Measurements from ENCODE around the gene AK5.
"Not testable (repeated sequence)": the region's sequence is repeated elsewhere in the genome, so short reads cannot be mapped to it uniquely, and the experiment has no call there.

AK5 gene

DNA sequence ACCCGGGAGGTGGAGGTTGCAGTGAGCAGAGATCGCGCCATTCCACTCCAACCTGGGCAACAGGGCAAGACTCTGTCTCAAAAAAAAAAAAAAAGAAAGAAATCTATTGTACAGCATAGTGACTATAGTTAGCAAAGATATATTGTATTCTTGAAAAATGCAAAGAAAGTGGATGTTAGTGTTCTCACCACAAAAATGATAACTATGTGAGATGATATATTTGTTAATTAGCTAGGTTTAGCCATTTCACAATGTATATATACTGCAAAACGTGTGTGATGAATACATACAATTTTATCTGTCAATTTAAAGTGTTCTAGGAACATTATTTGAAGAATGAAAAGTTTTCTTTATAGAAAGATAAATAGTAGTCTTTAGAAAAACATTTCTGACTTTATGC is 179.9 kb downstream of the AK5 start:
- no peak for DNase-seq

DNA sequence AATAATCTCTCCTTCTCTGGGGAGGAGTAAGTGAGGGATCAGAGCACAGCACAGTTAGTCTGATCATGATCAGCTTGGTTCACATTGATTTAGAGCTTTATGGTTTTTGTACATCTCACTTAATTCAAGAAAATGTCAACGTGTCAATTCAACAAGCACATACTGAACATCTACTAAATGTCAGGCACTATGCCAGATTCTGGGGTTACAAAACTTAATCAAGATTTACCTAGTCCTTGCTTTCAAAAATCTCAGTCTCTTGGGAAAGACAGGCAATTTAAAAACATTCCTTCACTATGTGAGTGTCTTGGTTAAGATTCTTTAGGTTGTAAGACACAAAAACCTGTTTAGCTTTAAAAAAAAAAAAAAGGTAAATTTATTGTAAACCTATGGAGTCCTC is 181.4 kb downstream of the AK5 start:
- DNase-seq: no peak

DNA sequence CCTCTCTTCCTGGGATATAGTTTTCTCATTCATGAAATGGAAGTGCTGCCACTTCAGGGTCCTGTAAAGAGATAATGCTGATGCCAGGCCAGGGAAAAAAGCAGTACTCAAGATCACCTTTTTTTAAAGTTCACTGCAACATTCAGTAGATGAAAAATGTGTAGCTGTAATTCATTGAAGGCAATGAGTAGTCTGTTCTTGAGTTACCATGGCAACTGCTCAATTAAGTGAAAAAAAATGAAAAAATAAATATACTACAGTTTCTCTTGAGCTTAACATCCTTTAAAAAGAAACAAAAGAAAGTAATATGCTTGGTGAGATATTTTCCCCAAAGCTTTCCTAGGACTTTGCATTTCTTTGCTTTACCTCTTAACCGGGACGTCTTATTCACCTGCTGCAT is 183.3 kb downstream of the AK5 start:
- no peak for DNase-seq

DNA sequence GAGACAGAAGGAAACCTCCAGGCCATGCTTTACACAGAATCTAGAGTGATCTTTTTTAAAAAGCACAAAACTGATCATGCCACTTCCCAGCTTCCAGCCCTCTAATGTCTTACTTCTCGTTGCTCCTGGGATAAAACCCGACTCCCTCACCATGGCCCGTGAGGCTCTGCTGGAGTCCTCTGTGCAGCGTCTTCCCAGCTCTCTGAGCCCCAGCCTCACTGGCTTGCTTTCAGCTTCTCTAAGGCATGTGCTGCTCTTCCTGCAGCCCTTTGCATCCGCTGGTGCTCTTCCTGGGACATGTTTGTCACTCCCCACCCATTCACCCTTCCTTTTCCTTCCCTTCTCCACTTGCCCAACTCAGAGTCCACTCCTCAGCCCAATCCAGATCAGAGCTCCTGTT is 184.1 kb downstream of the AK5 start:
- DNase-seq: no peak

DNA sequence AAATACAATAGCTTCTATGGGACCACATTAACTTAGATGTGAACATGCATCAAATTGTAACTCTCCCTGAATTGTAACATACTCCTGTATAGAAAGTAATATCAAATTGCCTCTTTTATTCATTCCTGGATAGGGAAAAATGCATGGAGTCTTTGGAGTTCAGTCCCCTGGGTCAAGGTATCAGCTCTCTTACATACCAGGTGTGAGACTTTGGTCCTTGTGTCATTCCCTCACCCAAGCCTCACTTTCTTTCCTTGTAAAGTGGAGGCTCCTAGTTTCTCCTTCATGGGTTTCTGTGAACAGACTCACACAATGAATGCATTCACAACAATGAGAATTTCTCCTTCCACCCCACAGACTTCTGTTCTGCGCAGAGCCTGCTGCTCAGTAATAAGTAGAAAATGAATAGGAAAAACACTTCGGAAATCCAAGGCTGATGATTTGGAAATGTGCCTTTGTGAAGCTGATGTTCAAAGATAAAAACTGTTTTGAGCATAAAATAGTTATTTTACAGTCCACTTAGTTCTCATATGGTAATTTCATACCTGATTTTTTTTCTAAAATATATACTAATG is 185.3 kb downstream of the AK5 start:
- DNase-seq: no peak

DNA sequence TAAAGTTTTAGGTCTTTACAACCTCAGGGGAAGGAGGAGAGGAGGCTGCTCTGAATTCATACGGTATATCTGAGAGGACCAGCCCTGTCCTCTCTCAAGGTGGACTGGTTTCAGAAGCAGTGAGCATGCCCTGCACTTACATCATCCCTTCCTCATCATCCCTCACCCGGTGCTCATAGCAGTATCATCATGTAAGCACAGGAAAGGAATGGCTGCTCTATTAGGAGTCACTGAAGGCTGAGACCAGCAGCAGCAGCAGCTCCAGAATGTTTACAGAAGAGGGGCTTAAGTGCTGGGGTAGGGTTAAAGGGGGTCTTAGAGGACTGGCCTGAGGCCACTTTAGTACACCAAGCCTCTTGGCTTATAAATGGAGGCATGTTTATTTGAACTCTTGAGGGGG is 185.9 kb downstream of the AK5 start:
- no peak for DNase-seq

DNA sequence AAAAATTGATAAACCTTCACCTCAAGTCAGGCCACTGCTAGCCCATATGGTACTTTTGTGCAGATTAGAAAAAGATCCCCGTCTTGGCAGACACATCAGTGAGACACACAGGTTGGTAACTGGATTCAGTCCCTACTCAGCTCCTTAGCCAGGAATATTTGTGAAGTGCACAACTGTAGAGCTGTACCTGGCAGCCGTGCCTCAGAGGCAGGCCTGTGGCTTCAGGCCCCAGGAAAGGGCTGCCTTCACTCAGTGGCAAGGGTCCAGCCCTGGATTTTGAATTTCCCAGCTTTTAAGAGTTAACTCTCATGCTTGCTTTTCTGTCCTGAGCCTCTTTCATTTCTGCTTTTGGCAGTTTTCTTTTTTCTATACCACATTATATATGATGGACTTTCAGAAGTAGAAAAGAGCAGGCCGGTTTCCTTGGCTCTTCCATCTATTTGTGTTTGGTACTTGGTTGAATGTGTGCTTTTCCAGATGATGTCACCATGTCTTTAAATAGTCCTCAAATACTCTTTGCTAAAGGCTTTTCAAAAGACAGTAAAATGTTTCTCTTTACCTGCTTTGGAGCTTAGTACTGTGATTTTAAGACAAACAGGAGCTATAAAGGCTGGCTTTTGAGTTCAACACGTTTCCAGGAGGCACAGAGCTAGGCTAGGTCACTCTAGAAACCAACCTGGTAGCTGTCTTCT is 186.6 kb downstream of the AK5 start:
- no peak for DNase-seq

DNA sequence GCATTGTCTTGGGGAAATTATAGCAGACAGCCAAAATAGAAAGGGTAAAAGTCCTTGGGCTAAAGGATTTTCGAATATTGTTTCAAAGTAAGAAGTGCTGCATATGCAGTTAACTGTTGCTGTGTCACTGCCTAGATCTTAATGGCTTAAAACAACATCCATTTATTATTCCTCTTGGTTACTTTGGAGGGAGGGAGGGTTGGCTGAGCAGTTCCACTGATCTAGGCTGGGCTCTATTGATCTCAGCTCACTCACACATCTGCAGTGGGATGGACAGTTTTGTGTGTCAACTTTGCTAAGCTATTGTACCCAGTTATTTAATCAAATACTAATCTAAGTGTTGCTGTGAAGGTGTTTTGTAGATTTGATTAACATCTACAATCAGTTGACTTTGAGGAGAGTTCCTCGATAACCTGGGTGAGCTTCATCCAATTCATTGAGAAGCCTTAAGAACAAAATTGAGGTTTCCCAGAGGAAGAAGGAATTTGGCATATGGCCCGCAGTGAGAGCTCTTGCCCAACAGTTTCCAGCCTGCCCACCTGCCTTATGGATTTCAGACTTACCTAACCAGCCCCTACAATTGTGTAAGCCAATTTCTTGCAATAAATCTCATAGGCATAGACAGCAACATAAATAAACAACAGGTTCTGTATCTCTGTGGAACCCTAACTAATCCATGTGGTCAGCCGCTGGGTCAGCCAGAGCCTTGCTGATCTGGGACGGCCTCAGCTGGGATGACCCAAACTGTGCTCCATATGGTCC is 187.3 kb downstream of the AK5 start:
- DNase-seq: no peak

DNA sequence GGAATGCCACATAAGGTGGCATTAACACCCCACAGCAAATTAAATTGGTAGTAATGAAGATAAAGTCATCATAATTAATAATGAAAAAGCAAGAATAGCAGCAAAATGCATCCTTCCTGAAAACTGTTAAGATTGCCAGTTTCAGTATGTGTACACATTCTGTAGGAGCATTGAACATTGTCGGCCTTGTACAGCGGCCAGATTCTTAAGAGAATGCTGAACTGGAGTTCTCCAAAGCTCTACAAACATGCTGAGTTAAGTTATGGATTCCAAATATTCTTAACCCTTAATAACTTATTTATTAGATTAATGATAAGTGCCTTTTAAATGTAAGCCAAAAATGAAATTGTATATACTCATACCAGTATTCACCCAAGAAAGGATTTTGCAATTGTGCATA is 189.9 kb downstream of the AK5 start:
- DNase-seq: no peak

DNA sequence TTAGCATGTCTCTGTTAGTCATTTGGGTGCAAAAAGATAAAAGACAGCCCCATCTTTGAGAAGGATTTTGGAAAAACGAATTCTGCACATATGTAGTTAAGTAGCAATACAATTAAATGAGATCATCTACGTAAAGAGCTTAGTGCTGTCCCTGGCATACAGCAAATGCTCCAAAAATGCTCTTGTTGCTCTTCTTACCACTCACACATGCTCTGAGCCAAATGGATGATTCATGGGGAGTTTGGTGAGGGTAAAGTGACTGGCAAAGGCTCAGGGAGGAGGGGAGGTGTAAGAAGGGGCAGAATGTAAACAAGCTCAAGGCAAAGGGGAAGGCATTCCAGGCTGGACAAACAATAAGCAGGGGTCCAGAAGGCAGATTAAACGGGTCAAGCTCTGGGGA is 191.9 kb downstream of the AK5 start:
- DNase-seq: no peak

DNA sequence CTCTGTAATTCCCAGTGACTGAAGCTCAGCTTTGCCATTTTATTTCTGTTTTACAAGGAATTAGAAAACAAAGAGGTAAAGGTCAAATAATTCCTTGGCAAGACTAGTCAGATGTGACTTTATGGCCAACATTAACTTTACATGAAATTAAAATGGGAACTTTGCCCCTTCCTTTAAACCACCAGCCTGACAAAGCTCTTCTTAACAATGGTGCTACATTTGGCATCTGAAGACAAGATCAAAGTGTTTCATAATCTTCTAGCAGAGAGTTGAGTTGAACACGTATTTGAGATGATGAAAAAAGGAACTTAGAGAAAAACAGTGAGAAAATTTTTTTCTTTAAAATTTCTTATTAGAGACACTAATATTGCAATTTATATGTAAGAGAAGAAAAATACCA is 193.8 kb downstream of the AK5 start:
- DNase-seq: no peak

DNA sequence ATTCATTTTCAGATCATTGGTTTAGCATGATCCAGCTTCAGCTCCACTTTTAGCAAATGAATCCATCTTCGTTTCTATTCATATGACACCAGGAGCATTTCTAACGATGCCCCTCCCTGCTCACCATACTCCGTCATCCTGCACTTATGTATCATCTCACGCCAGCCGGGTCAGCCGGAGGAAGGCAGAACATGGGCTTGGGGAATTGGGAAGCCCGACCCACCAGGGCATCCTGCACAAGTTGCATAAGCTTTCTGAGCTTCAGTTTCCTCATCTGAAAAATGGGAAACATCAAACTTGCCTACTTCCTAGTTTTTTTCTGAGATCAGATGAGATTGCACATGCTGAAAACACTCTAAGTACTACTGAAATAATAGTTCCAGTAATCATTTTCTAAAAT is 194.7 kb downstream of the AK5 start:
- no peak for DNase-seq

DNA sequence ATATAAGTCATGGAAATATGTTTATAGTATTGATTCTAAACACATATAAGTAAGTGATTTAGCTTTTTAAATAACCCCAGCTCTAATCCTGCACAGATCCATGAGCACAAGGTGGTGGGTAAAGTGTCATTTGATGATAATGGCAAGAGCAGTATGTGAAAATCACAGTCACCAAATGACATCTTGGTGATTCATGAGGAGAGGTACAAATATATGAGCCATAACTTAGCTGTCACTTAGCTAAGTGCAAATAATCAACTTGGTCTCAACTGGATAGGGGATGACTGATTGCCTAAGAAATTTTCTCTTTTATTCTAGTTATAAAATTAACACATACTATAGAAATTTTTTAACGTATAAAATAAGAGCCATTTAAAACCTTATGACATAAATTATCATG is 202.5 kb downstream of the AK5 start:
- no peak for DNase-seq

DNA sequence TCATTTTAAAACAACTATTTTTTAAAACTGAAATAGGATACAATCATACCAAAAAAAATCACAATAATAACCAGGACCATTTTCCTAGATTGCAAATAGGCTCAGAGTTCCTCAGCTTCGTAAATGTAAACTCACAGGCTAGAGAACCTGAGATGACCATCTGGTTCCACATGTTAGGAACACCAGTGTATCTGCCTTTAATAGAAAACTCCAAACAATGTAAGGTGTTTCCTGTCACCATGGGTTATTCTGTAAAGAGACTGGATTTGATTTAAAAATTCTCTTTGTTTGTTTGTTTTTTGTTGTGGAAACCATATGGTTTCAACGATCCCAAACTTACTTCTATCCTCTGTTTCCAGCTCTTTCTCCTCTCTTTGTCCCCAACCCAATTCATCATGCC is 203.1 kb downstream of the AK5 start:
- no peak for DNase-seq

DNA sequence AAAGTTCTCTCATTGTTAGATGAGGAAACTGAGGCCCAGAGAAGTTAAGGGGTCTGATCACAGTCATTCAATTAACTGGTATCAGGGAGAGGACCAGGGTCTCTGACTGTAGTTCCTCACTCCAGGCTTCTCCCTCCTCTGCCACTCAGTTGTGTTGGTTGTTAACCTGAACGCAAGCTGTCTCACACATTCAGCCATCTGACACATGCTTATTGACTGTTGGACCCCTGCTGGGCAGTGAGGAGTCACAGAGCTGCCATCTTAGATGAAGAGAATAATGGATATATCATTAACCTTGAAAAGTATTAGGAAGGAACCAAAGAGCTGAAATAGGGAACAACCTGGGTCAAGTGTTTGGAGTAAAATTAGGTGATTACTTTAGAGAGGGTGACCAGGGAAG is 205.8 kb downstream of the AK5 start:
- DNase-seq: no peak

DNA sequence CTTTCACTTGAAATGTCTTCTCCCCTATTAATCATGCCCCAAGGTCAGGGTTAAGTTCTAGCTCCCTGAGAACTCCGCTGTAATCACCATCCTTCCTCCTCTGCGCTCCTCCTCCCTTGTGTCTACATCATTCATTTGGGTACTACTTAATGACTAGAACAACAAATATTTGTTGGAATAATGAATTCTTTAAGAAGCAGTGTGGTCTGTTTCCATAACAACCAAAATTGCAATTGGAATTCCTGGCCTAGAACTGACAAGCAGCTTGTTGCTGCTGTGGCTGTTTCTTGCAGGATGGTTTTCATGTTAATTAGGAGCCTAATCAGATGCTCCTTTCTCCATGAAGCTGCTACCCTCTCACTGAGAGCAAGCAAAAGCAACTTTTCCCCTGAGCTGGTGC is 208.1 kb downstream of the AK5 start:
- no peak for DNase-seq

DNA sequence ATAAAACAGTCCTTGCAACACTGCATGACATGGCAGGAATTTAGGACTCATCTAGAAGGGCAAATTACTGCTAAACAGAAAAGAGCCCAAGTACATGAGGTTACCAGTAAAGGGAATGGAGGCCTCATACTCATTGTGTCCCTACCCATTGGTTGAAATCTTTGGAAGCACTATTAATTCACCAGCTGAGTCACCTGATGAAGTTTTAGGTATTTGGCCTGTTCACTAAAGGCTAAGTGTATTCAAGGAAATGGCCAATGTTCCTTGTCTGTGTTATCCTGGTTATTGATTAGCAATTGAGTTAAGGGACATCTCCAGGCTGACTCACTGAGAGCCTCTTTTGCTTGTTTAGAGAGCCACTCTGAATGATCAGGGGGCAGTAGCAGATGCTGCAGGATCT is 212.2 kb downstream of the AK5 start:
- DNase-seq: no peak

DNA sequence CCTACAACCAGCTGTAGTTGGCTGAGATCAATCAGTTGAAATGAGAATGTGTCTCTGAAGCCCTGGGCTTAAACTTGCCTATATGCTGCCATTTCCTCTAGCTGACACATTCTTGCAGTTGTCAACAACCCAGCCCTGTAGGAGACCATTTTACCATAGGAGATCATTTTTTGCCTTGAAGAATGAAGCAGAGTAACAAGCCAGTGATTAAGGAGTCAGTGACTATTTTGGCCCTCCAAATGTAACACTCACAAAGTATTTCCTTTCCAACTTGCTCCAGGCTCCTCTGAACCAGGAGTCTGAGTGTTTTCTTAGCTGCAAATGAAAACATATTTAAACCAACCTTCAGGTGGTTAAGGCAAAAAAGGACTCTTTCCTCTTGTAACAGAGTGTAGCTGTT is 217.1 kb downstream of the AK5 start:
- DNase-seq: no peak

DNA sequence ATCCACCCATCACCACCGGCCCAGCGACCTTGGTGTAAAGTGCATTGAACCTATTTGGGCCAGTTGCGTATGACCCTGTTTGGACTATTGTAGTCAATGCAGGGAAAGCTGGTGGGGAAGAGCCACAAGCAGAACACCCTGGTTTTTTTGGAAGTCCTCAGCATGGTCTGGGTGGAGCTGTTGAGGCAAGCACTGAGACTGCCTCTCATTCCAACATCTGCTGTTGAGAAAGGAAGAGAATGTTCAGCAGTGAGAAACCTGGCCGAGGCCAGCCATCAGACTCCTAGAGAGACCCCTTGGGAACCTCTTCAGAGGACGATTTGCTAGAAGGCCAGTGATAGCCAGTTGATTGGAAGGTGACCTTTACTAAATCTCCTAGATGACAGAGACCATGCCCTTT is 217.6 kb downstream of the AK5 start:
- DNase-seq: no peak

DNA sequence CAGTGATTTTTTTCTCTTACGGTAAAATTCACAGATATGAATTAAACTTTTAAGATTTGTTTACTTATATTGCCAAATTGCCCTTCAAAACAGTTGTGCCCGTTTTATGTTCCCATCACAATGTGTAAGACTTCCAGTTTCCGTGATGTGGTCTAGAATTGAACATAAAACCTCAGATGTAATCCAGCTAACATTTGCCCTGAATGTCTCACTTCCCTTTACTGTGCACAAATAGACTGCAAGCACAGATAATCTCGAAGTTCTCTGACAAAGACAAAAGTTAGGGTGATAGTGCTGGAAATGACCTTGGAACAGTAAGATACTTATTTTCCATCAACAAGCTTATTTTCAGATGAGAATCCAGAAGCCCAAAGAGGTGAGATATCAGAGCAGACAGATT is 223.2 kb downstream of the AK5 start:
- DNase-seq: no peak

DNA sequence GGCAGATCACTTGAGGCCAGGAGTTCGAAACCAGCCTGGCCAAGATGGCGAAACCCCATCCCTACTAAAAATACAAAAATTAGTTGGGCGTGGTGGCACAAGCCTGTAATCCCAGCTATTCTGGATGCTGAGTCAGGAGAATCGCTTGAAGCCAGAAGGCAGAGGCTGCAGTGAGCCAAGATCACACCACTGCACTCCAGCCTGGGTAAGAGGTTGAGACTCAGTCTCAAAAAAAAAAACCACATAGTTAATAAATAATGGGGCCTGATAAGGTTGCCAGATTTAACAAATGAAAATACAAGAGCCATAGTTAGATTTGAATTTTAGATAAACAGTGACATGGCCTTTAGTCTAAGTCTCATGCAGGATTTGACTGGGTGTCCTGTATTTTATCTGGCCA is 225.0 kb downstream of the AK5 start:
- no peak for DNase-seq

DNA sequence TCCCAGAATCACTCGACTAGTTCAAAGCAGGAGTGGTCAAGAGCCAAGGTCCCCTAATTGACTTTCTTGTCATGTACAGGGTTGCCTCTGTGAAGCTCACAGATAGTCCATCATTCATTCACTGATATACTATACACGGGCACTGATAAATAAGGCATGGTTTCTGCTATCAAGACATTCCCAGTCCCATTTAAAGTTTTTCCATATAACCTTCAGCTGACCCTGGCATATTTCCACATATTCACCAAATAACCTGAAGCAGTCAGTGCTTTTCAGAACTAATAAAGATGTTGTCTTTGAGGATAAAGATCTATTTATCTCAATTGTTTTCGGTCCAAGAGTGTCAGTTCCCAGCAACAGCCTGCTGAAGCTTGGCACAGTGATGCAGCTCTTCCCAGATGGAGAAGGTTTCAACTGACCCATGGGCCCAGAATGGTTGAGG is 227.3 kb downstream of the AK5 start:
- DNase-seq: no peak

DNA sequence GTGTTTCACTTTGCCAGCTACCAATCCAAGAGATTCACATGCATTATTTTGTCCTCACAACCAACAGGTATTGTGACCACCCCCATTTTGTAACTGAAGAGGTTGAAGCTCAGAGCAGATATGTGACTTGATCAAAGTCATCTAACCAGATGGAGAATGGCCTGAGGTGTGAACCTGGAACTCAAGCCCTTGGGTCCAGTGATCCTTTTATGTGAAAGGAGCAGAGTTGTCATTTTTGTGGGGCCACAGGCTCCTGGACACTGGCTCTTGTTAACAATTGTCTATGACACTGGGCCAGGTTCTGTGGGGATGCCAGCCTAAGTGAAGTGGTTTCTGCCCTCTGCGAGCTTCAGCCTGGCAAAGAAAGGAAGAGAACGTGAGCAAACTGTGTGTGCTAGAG is 228.1 kb downstream of the AK5 start:
- no peak for DNase-seq

DNA sequence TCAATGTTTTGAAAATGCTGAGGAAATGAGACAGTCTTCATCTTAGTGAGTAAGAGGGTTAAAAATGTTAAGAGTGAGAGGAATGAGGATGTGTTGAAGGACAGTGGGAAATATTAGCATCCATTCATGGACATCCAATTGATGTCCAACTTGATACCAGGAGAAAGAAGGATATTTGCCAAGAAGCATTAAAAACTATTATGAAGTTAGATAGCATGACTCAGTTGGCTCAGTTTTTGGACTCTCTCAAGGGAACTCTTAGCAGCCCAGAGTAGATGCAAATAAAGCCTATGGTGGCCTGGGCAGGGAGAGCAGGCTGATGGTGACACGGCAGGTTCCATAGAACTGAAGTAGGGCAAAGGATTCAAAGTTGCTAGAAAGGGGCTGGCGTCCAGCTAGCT is 229.6 kb downstream of the AK5 start:
- DNase-seq: no peak

DNA sequence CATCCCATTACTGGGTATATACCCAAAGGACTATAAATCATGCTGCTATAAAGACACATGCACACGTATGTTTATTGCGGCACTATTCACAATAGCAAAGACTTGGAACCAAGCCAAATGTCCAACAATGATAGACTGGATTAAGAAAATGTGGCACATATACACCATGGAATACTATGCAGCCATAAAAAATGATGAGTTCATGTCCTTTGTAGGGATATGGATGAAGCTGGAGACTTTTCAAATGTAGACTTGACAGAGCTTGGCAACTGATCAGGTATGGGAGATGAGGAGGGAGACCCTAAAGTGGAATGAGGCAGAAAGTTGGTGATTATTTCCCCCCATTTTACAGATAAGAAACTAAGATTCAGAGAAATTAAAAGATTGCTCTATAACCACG is 230.8 kb downstream of the AK5 start:
- DNase-seq: not testable (repeated sequence)

All from NCI-H1105 treated with DMSO at 0.1 percent for 48 hours (cell line).